CD14-positive monocyte (primary cell): ENCODE measurements around the gene FBXW11. TPM values are rescaled to one million over a fixed set of nuclear protein-coding genes. Genes with fewer than 3 reads are reported as not detected.

ENCODE experiments used
- DNase-seq, 3 donors: peaks; one replicate each; pipeline ENCODE4 v3.0.0-alpha.2; 2011 to 2022
- H2AFZ ChIP-seq: 2 replicates; pipeline ENCODE4 v1.6.0; 2012; ENCODE audit warnings: mild to moderate bottlenecking, low read depth, low read length, inconsistent platforms; ENCODE audit not compliant: insufficient read depth, poor library complexity, severe bottlenecking
- H3K27ac ChIP-seq, 2 donors: 1 replicate in 1 of 2; 2 replicates in 1 of 2; pipeline ENCODE4 v1.5.1; 2012 to 2013; ENCODE audit warnings: low read length in 2 of 2, control low read depth in 1 of 2, inconsistent platforms in 1 of 2, low read depth in 1 of 2, mild to moderate bottlenecking in 1 of 2
- H3K27me3 ChIP-seq, 2 donors: one replicate each; pipeline versions ENCODE4 v1.6.0 to v1.6.1; 2011 to 2013; ENCODE audit warnings: low read length in 2 of 2; ENCODE audit not compliant: control insufficient read depth in 2 of 2, insufficient read depth in 2 of 2
- H3K36me3 ChIP-seq, 2 donors: replicated peaks in 1 of 2; 1 replicate in 1 of 2; 2 replicates in 1 of 2; pipeline versions ENCODE4 v1.5.1 to v1.6.1; 2012 to 2013; ENCODE audit warnings: low read length in 2 of 2, control low read depth in 1 of 2, inconsistent platforms in 1 of 2, mild to moderate bottlenecking in 1 of 2; ENCODE audit not compliant: insufficient read depth in 2 of 2, control insufficient read depth in 1 of 2
- H3K4me1 ChIP-seq, 2 donors: 1 replicate in 1 of 2; 2 replicates in 1 of 2; pipeline versions ENCODE4 v1.5.1 to v1.6.1; 2012 to 2013; ENCODE audit warnings: low read length in 2 of 2, control low read depth in 1 of 2, inconsistent platforms in 1 of 2, mild to moderate bottlenecking in 1 of 2, moderate library complexity in 1 of 2; ENCODE audit not compliant: insufficient read depth in 2 of 2, control insufficient read depth in 1 of 2
- H3K4me2 ChIP-seq: replicated peaks from 2 replicates; pipeline ENCODE3; 2012; ENCODE audit warnings: low read length, moderate library complexity, mild to moderate bottlenecking; ENCODE audit not compliant: poor library complexity, severe bottlenecking; ENCODE audit errors: extremely low read depth
- H3K4me3 ChIP-seq, 3 experiments: fragments of 200-600 bp in 1 of 3; sonication (generic) in 1 of 3; replicated peaks in 1 of 3; 1 replicate in 2 of 3; 2 replicates in 1 of 3; pipeline ENCODE4 v1.5.1; 2011 to 2013; ENCODE audit warnings: low read length in 3 of 3, mild to moderate bottlenecking in 3 of 3, control low read depth in 2 of 3, low read depth in 2 of 3, inconsistent platforms in 1 of 3, moderate library complexity in 1 of 3
- H3K79me2 ChIP-seq: 2 replicates; pipeline ENCODE4 v1.6.0; 2012; ENCODE audit warnings: mild to moderate bottlenecking, control low read depth, inconsistent platforms, low read length, moderate library complexity; ENCODE audit not compliant: insufficient read depth
- H3K9ac ChIP-seq: 2 replicates; pipeline ENCODE4 v1.6.0; 2017; ENCODE audit warnings: low read length, mild to moderate bottlenecking; ENCODE audit not compliant: insufficient read depth, poor library complexity, severe bottlenecking
- H3K9me3 ChIP-seq, 2 donors: replicated peaks in 1 of 2; 1 replicate in 1 of 2; 2 replicates in 1 of 2; pipeline versions ENCODE4 v1.5.1 to v1.6.1; 2012 to 2013; ENCODE audit warnings: low read length in 2 of 2, control low read depth in 1 of 2; ENCODE audit not compliant: control insufficient read depth in 1 of 2, insufficient read depth in 1 of 2
- H4K20me1 ChIP-seq: 2 replicates; pipeline ENCODE4 v1.6.0; 2012; ENCODE audit warnings: mild to moderate bottlenecking, low read length, control low read depth, moderate library complexity; ENCODE audit not compliant: insufficient read depth
- H3K27ac Mint-ChIP-seq, 7 donors: one replicate each; pipeline ENCODE4 v1.8.0; 2020; ENCODE audit warnings: mild to moderate bottlenecking in 7 of 7, mixed read lengths in 7 of 7, moderate library complexity in 6 of 7, inconsistent platforms in 2 of 7
- H3K27me3 Mint-ChIP-seq, 3 donors: one replicate each; pipeline ENCODE4 v1.8.0; 2021 to 2022; ENCODE audit warnings: low read depth in 3 of 3, mild to moderate bottlenecking in 3 of 3, mixed read lengths in 3 of 3, moderate library complexity in 3 of 3, inconsistent platforms in 1 of 3
- H3K36me3 Mint-ChIP-seq, 2 donors: one replicate each; pipeline ENCODE4 v1.8.0; 2020; ENCODE audit warnings: mixed read lengths in 2 of 2, inconsistent platforms in 1 of 2, mild to moderate bottlenecking in 1 of 2
- H3K4me1 Mint-ChIP-seq: one replicate; pipeline ENCODE4 v1.8.0; 2020; ENCODE audit warnings: mild to moderate bottlenecking, mixed read lengths
- H3K4me3 Mint-ChIP-seq, 2 donors: one replicate each; pipeline ENCODE4 v1.8.0; 2020; ENCODE audit warnings: mild to moderate bottlenecking in 2 of 2, mixed read lengths in 2 of 2, moderate library complexity in 1 of 2
- H3K9me3 Mint-ChIP-seq, 7 donors: one replicate each; pipeline ENCODE4 v1.8.0; 2020 to 2022; ENCODE audit warnings: mixed read lengths in 7 of 7, mild to moderate bottlenecking in 6 of 7, moderate library complexity in 6 of 7, inconsistent platforms in 2 of 7
- WGBS: methylation state at CpG from one replicate; pipeline ENCODE4 v1.1.5; 2013; ENCODE audit warnings: missing lambda C conversion rate; ENCODE audit not compliant: insufficient coverage; 5-methylcytosine and 5-hydroxymethylcytosine counted together
- intact Hi-C, 2 donors: fragments of 100-400 bp; cut with micrococcal nuclease; formaldehyde crosslinking; loops; one replicate each; pipeline versions ENCODE4 v1.15.0 to v1.15.1; 2023
- polyA plus RNA-seq, 3 donors: library from polyadenylated mRNA; depleted of rRNA in 1 of 3; unstranded in 2 of 3; stranded (reverse) in 1 of 3; fragments of 300-500 nt in 2 of 3; fragments of >200 nt in 1 of 3; fragmentation: Illumina TruSeq in 2 of 3; gene quantifications; 1 replicate in 2 of 3; 2 replicates in 1 of 3; pipeline ENCODE4 v1.2.3, GENCODE V29; 2012 to 2021
- TF ChIP-seq, protein P1 (sequence below): fragments of 200-600 bp; IDR thresholded peaks from one replicate; pipeline ENCODE4 v1.8.0; 2022; ENCODE audit warnings: antibody characterized with exemption, mild to moderate bottlenecking

FBXW11 gene
- polyA plus RNA-seq, 3 donors: 15.0 to 24.5 (median 18.2) TPM

DNA sequence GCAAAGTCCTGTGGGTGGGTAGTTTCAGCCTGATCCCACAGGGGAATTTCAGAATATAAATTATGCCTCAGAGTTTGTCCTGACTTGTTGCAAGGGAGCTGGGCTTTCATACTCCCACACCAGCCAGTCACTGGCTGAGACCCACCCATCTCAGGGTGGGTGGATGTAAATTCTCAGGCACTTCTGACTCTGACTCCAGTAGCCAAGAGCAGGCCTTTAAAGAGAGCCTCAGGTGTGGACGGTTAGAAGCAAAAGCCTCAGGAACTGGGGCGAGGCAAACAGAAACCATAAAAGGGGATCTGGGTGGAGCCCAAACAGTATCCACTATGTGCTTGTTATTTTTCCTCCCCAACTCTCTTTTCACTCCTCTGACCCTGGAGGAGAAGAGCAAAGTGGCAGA, 28.6 kb upstream of the FBXW11 start:
- no peak overlapping the region for H3K27ac ChIP-seq
- peak overlapping the region; percentile 17 for H3K4me2 ChIP-seq
- Mint-ChIP-seq H3K4me3 (peak overlapping the region in 1 of 2 donors; percentile 12), H3K4me1 (peaks cover 11% of the 10 kb centered on the region), H3K27me3 (peaks cover 0 to 3% (median 2%) of the 10 kb centered on the region in 3 donors), H3K27ac (no peak overlapping the region), H3K36me3 (peaks cover 6 to 7% of the 10 kb centered on the region in 2 donors), H3K9me3 (peaks cover 4 to 18% (median 10%) of the 10 kb centered on the region in 7 donors)
- peak overlapping the region; percentile 21 for H3K9ac ChIP-seq
- TF ChIP-seq, protein P1, sequence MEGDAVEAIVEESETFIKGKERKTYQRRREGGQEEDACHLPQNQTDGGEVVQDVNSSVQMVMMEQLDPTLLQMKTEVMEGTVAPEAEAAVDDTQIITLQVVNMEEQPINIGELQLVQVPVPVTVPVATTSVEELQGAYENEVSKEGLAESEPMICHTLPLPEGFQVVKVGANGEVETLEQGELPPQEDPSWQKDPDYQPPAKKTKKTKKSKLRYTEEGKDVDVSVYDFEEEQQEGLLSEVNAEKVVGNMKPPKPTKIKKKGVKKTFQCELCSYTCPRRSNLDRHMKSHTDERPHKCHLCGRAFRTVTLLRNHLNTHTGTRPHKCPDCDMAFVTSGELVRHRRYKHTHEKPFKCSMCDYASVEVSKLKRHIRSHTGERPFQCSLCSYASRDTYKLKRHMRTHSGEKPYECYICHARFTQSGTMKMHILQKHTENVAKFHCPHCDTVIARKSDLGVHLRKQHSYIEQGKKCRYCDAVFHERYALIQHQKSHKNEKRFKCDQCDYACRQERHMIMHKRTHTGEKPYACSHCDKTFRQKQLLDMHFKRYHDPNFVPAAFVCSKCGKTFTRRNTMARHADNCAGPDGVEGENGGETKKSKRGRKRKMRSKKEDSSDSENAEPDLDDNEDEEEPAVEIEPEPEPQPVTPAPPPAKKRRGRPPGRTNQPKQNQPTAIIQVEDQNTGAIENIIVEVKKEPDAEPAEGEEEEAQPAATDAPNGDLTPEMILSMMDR: no peak
- no peaks in the 10 kb centered on the region for H3K27me3 ChIP-seq
- intact Hi-C loops: no loop called here
- no peaks in the 10 kb centered on the region for H3K79me2 ChIP-seq
- no peaks in the 10 kb centered on the region for H3K36me3 ChIP-seq
- 0% methylated on average over 1 of the region's 2 CpGs for WGBS
- no peak overlapping the region for H3K4me3 ChIP-seq
- DNase-seq: no peak
- peaks cover 0 to 8% of the 10 kb centered on the region in 2 donors for H3K9me3 ChIP-seq
- H3K4me1 ChIP-seq: peaks cover 7 to 8% of the 10 kb centered on the region in 2 donors
- no peak overlapping the region for H2AFZ ChIP-seq
- peaks cover 2% of the 10 kb centered on the region for H4K20me1 ChIP-seq

DNA sequence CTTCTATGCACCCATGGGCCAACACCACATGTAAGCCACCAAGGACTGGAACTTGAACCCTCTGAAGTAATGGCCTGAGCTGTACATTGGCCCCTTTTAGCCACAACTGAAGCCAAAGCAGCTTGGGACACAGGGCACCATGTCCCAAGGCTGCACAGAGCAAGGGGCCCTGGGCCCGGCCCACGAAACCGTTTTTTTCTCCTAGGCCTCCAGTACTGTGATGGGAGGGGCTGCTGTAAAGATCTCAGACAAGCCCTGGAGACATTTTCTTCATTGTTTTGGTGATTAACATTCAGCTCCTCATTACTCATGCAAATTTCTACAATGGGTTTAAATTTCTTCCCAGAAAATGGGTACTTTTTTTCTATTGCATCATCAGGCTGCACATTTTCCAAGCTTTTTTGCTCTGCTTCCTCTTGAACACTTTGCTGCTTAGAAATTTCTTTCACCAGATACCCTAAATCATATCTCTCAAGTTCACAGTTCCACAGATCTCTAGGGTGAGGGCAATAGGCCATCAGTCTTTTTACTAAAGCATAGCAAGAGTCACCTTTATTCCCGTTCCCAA, 25.5 kb upstream of the FBXW11 start:
- Histone ChIP-seq H3K27me3 (no peaks in the 10 kb centered on the region), H3K36me3 (no peaks in the 10 kb centered on the region), H4K20me1 (no peaks in the 10 kb centered on the region), H3K27ac (no peak overlapping the region), H3K4me2 (no peak overlapping the region), H3K9ac (no peak overlapping the region), H2AFZ (no peak overlapping the region), H3K9me3 (peaks cover 0 to 8% of the 10 kb centered on the region in 2 donors), H3K79me2 (no peaks in the 10 kb centered on the region), H3K4me3 (no peak overlapping the region), H3K4me1 (peaks cover 7 to 8% of the 10 kb centered on the region in 2 donors)
- Mint-ChIP-seq H3K4me3 (no peak overlapping the region), H3K9me3 (peaks cover 4 to 18% (median 10%) of the 10 kb centered on the region in 7 donors), H3K27ac (no peak overlapping the region), H3K4me1 (peaks cover 9% of the 10 kb centered on the region), H3K27me3 (peaks cover 0 to 2% (median 0%) of the 10 kb centered on the region in 3 donors), H3K36me3 (peaks cover 6 to 7% of the 10 kb centered on the region in 2 donors)
- TF ChIP-seq, protein P1: no peak
- intact Hi-C loops: no loop called here
- DNase-seq: no peak
- WGBS: 100% methylated on average over 2 of the region's 4 CpGs
